Mesodermal cell (in vitro differentiated cells): ENCODE measurements around the gene TCF12.

ENCODE experiments used
- H3K27ac ChIP-seq: 2 replicates; pipeline ENCODE4 v1.7.0; 2013; ENCODE audit warnings: mild to moderate bottlenecking, low read depth, low read length, moderate library complexity; ENCODE audit not compliant: severe bottlenecking
- H3K36me3 ChIP-seq: 2 replicates; pipeline ENCODE4 v1.7.1; 2013; ENCODE audit warnings: mild to moderate bottlenecking, low read length, moderate library complexity; ENCODE audit not compliant: control insufficient read depth, insufficient read depth
- H3K4me1 ChIP-seq: one replicate; pipeline ENCODE4 v1.7.1; 2013; ENCODE audit warnings: mild to moderate bottlenecking, low read length; ENCODE audit not compliant: insufficient read depth, control insufficient read depth, poor library complexity, severe bottlenecking
- H3K4me3 ChIP-seq: 2 replicates; pipeline ENCODE4 v1.7.0; 2013; ENCODE audit warnings: low read length, control low read depth, mild to moderate bottlenecking; ENCODE audit not compliant: insufficient read depth, poor library complexity, severe bottlenecking; ENCODE audit errors: extremely low read depth
- H3K9me3 ChIP-seq: 2 replicates; pipeline ENCODE4 v1.7.1; 2013; ENCODE audit warnings: mild to moderate bottlenecking, low read length, moderate library complexity; ENCODE audit not compliant: control insufficient read depth
- WGBS, 2 experiments: methylation state at CpG; one replicate each; pipeline ENCODE4 v1.1.5; 2013; ENCODE audit warnings: missing lambda C conversion rate in 2 of 2; ENCODE audit not compliant: insufficient coverage in 2 of 2; 5-methylcytosine and 5-hydroxymethylcytosine counted together

The TCF12 gene

GRCh38 chr15:57272771-57273357 lies 354.4 kb downstream of the TCF12 start:
- H3K36me3 ChIP-seq = peaks cover 64% of the 10 kb centered on the region
- H3K9me3 ChIP-seq = no peaks in the 10 kb centered on the region
- no peaks in the 10 kb centered on the region for H3K4me1 ChIP-seq
- peak overlapping the region; percentile 16 for H3K27ac ChIP-seq
- no peak overlapping the region for H3K4me3 ChIP-seq
- 96 to 97% methylated on average over 5 to 6 of the region's 9 CpGs for WGBS, 2 experiments

GRCh38 chr15:57273402-57273801 lies 355.0 kb downstream of the TCF12 start:
- H3K4me3 ChIP-seq = no peak overlapping the region
- no peaks in the 10 kb centered on the region for H3K4me1 ChIP-seq
- H3K36me3 ChIP-seq = peaks cover 64% of the 10 kb centered on the region
- no peaks in the 10 kb centered on the region for H3K9me3 ChIP-seq
- H3K27ac ChIP-seq = peak overlapping the region; percentile 16
- WGBS, 2 experiments = 88 to 100% methylated on average over 1 of the region's 1 CpG

GRCh38 chr15:57278439-57278838 lies 360.0 kb downstream of the TCF12 start:
- Histone ChIP-seq H3K4me3 (no peak overlapping the region), H3K4me1 (no peaks in the 10 kb centered on the region), H3K36me3 (peaks cover 78% of the 10 kb centered on the region), H3K27ac (no peak overlapping the region), H3K9me3 (no peaks in the 10 kb centered on the region)
- WGBS, 2 experiments = no CpG with 5 or more reads among the region's 3 CpGs

GRCh38 chr15:57280464-57280863 lies 362.0 kb downstream of the TCF12 start:
- Histone ChIP-seq H3K27ac (no peak overlapping the region), H3K4me1 (no peaks in the 10 kb centered on the region), H3K9me3 (no peaks in the 10 kb centered on the region), H3K36me3 (peaks cover 77% of the 10 kb centered on the region), H3K4me3 (no peak overlapping the region)
- no CpG with 5 or more reads among the region's 3 CpGs for WGBS, 2 experiments

- H3K9me3 ChIP-seq = no peaks in the 10 kb centered on the region
- 63 to 90% methylated on average over 4 to 6 of the region's 8 CpGs for WGBS, 2 experiments
- peaks cover 76% of the 10 kb centered on the region for H3K36me3 ChIP-seq
- H3K27ac ChIP-seq = no peak overlapping the region
- H3K4me1 ChIP-seq = no peaks in the 10 kb centered on the region
- no peak overlapping the region for H3K4me3 ChIP-seq
Measured at GRCh38 chr15:57281321-57281720, 362.9 kb downstream of the TCF12 start.

GRCh38 chr15:57282686-57283085 lies 364.2 kb downstream of the TCF12 start:
- 90 to 100% methylated on average over 3 of the region's 3 CpGs for WGBS, 2 experiments
- Histone ChIP-seq H3K4me3 (no peak overlapping the region), H3K4me1 (no peaks in the 10 kb centered on the region), H3K9me3 (no peaks in the 10 kb centered on the region), H3K36me3 (peaks cover 83% of the 10 kb centered on the region), H3K27ac (no peak overlapping the region)

- 94 to 100% methylated on average over 3 to 4 of the region's 14 CpGs for WGBS, 2 experiments
Measured at GRCh38 chr15:57283774-57284503, 365.5 kb downstream of the TCF12 start.

GRCh38 chr15:57284535-57284934 lies 366.1 kb downstream of the TCF12 start:
- Histone ChIP-seq H3K27ac (no peak overlapping the region), H3K9me3 (no peaks in the 10 kb centered on the region), H3K4me1 (no peaks in the 10 kb centered on the region), H3K4me3 (no peak overlapping the region), H3K36me3 (peaks cover 80% of the 10 kb centered on the region)
- WGBS, 2 experiments = 95 to 100% methylated on average over 2 to 3 of the region's 3 CpGs

More at GRCh38 chr15:57283774-57284503, 365.5 kb downstream of the TCF12 start:
- Histone ChIP-seq H3K4me3 (no peak overlapping the region), H3K4me1 (no peaks in the 10 kb centered on the region), H3K9me3 (no peaks in the 10 kb centered on the region), H3K36me3 (peaks cover 83% of the 10 kb centered on the region), H3K27ac (no peak overlapping the region)

- WGBS, 2 experiments = 91 to 100% methylated on average over 1 to 3 of the region's 3 CpGs
Measured at GRCh38 chr15:57285386-57285785, 366.9 kb downstream of the TCF12 start.

GRCh38 chr15:57286446-57287122 lies 368.1 kb downstream of the TCF12 start:
- 75 to 97% methylated on average over 3 of the region's 7 CpGs for WGBS, 2 experiments
- Histone ChIP-seq H3K36me3 (peaks cover 82% of the 10 kb centered on the region), H3K4me3 (no peak overlapping the region), H3K4me1 (no peaks in the 10 kb centered on the region), H3K9me3 (no peaks in the 10 kb centered on the region), H3K27ac (no peak overlapping the region)

More at GRCh38 chr15:57285386-57285785, 366.9 kb downstream of the TCF12 start:
- no peak overlapping the region for H3K4me3 ChIP-seq
- peaks cover 86% of the 10 kb centered on the region for H3K36me3 ChIP-seq
- H3K9me3 ChIP-seq = no peaks in the 10 kb centered on the region
- H3K27ac ChIP-seq = no peak overlapping the region
- H3K4me1 ChIP-seq = no peaks in the 10 kb centered on the region
